H1 (cell line): ENCODE results near the gene SCD. TPM values are rescaled to one million over a fixed set of nuclear protein-coding genes. Genes with fewer than 3 reads are reported as not detected.
A peak's percentile ranks its signal among the peaks of the same experiment; 100 is the strongest.

Experiments used
- CTCF ChIA-PET: fragments of 300-600 bp; sonication (Branson Sonifier 250); formaldehyde crosslinking; loops from one replicate; lab custom pipeline; 2021; ENCODE audit not compliant: partially characterized antibody; lab: Charles Lee
- POLR2A ChIA-PET: fragments of 300-600 bp; sonication (Branson Sonifier 250); formaldehyde crosslinking; loops from one replicate; lab custom pipeline; 2021; ENCODE audit warnings: inconsistent platforms; ENCODE audit not compliant: partially characterized antibody; lab: Charles Lee
- DNase-seq, 2 experiments: peaks; one replicate each; pipeline versions ENCODE4 v3.0.0 to v3.0.0-alpha.2; 2010 to 2022; ENCODE audit warnings: low spot score in 2 of 2, low read depth in 1 of 2, mixed read lengths in 1 of 2
- FAIRE-seq: peaks from 2 replicates; lab custom pipeline; 2011; peaks lifted over from hg19 to GRCh38; lab: Jason Lieb, UNC
- H2AFZ ChIP-seq: 2 replicates; pipeline ENCODE4 v1.8.1; 2012; ENCODE audit warnings: low read length, inconsistent platforms
- H2AK5ac ChIP-seq: 2 replicates; pipeline ENCODE4 v1.6.1; 2013; ENCODE audit warnings: low read depth, low read length
- H2BK120ac ChIP-seq: replicated peaks from 2 replicates; pipeline ENCODE3; 2013; ENCODE audit warnings: low read depth, low read length, inconsistent platforms
- H2BK12ac ChIP-seq: 2 replicates; pipeline ENCODE4 v1.6.1; 2013; ENCODE audit warnings: low read depth, low read length
- H2BK15ac ChIP-seq: 2 replicates; pipeline ENCODE4 v1.6.1; 2013; ENCODE audit warnings: low read length
- H2BK20ac ChIP-seq: 2 replicates; pipeline ENCODE4 v1.6.1; 2013; ENCODE audit warnings: low read length
- H2BK5ac ChIP-seq: 2 replicates; pipeline ENCODE4 v1.6.1; 2013; ENCODE audit warnings: low read depth, low read length
- H3K14ac ChIP-seq: 2 replicates; pipeline ENCODE4 v1.6.1; 2013; ENCODE audit warnings: inconsistent platforms; ENCODE audit not compliant: insufficient read length
- H3K18ac ChIP-seq: 2 replicates; pipeline ENCODE4 v1.6.1; 2013; ENCODE audit warnings: low read length; ENCODE audit errors: extremely low read depth
- H3K23ac ChIP-seq: 2 replicates; pipeline ENCODE4 v1.6.1; 2013; ENCODE audit warnings: inconsistent platforms; ENCODE audit not compliant: insufficient read length
- H3K23me2 ChIP-seq: 2 replicates; pipeline ENCODE4 v1.6.1; 2013; ENCODE audit warnings: low read depth, low read length
- H3K27ac ChIP-seq: 2 replicates; pipeline ENCODE4 v1.6.1; 2011; ENCODE audit warnings: low read depth, low read length, inconsistent platforms
- H3K27me3 ChIP-seq, 4 experiments: replicated peaks in 1 of 4; 1 replicate in 1 of 4; 2 replicates in 3 of 4; pipeline versions ENCODE4 v1.6.1 to v1.8.1; 2011 to 2013; ENCODE audit warnings: low read length in 3 of 4, mild to moderate bottlenecking in 3 of 4, inconsistent platforms in 2 of 4, mixed read lengths in 2 of 4, moderate library complexity in 1 of 4; ENCODE audit not compliant: control insufficient read depth in 3 of 4, insufficient read depth in 3 of 4; ENCODE audit errors: extremely low read depth in 1 of 4
- H3K36me3 ChIP-seq, 4 experiments: 2 replicates each; pipeline versions ENCODE4 v1.6.1 to v1.8.1; 2011 to 2013; ENCODE audit warnings: mild to moderate bottlenecking in 4 of 4, low read length in 3 of 4, moderate library complexity in 2 of 4, control low read depth in 1 of 4, inconsistent platforms in 1 of 4; ENCODE audit not compliant: insufficient read depth in 4 of 4, control insufficient read depth in 2 of 4
- H3K4ac ChIP-seq: replicated peaks from 2 replicates; pipeline ENCODE3; 2013; ENCODE audit warnings: low read length, low read depth, mixed read lengths, inconsistent platforms; ENCODE audit not compliant: insufficient read length
- H3K4me1 ChIP-seq, 4 experiments: replicated peaks in 1 of 4; 1 replicate in 1 of 4; 2 replicates in 3 of 4; pipeline versions ENCODE4 v1.6.1 to v1.8.1; 2011 to 2013; ENCODE audit warnings: low read length in 3 of 4, inconsistent platforms in 2 of 4, mixed read lengths in 1 of 4; ENCODE audit not compliant: insufficient read depth in 4 of 4, control insufficient read depth in 3 of 4
- H3K4me2 ChIP-seq, 2 experiments: 2 replicates each; pipeline versions ENCODE4 v1.6.1 to v1.8.1; 2011 to 2013; ENCODE audit warnings: low read depth in 2 of 2, low read length in 2 of 2, control low read depth in 1 of 2, inconsistent platforms in 1 of 2, mild to moderate bottlenecking in 1 of 2; ENCODE audit not compliant: insufficient read depth in 1 of 2
- H3K4me3 ChIP-seq, 4 experiments: fragments of 200-600, 300-600 bp in 1 of 4; sonication (generic), shearing (Covaris generic), sonication (Bioruptor Twin) in 1 of 4; 2 replicates each; pipeline versions ENCODE4 v1.5.1 to v1.8.1; 2011 to 2016; ENCODE audit warnings: low read length in 4 of 4, low read depth in 3 of 4, control low read depth in 2 of 4, inconsistent platforms in 2 of 4, mild to moderate bottlenecking in 2 of 4, mixed read lengths in 1 of 4, moderate library complexity in 1 of 4; ENCODE audit not compliant: insufficient read depth in 2 of 4; ENCODE audit errors: extremely low read depth in 1 of 4
- H3K56ac ChIP-seq: replicated peaks from 2 replicates; pipeline ENCODE3; 2013; ENCODE audit warnings: low read depth, mild to moderate bottlenecking, mixed read lengths, low read length, inconsistent platforms; ENCODE audit not compliant: insufficient read length
- H3K79me1 ChIP-seq: 2 replicates; pipeline ENCODE4 v1.6.1; 2013; ENCODE audit warnings: low read depth, low read length, control low read depth
- H3K79me2 ChIP-seq, 2 experiments: 2 replicates each; pipeline versions ENCODE4 v1.6.1 to v1.8.1; 2012 to 2013; ENCODE audit warnings: low read length in 2 of 2, mild to moderate bottlenecking in 2 of 2, inconsistent platforms in 1 of 2; ENCODE audit not compliant: insufficient read depth in 2 of 2, control insufficient read depth in 1 of 2
- H3K9ac ChIP-seq, 4 experiments: replicated peaks in 1 of 4; 1 replicate in 1 of 4; 2 replicates in 3 of 4; pipeline versions ENCODE4 v1.6.1 to v1.8.1; 2011 to 2013; ENCODE audit warnings: low read depth in 3 of 4, low read length in 3 of 4, control low read depth in 2 of 4, mild to moderate bottlenecking in 2 of 4, moderate library complexity in 2 of 4, inconsistent platforms in 1 of 4; ENCODE audit errors: extremely low read depth in 1 of 4
- H3K9me3 ChIP-seq, 2 experiments: 2 replicates each; pipeline versions ENCODE4 v1.6.1 to v1.8.1; 2012 to 2013; ENCODE audit warnings: mild to moderate bottlenecking in 2 of 2, moderate library complexity in 2 of 2, control low read depth in 1 of 2, inconsistent platforms in 1 of 2, low read depth in 1 of 2, low read length in 1 of 2, mixed read lengths in 1 of 2; ENCODE audit not compliant: insufficient read depth in 2 of 2
- H4K20me1 ChIP-seq, 2 experiments: replicated peaks in 1 of 2; 2 replicates each; pipeline versions ENCODE3 to v1.8.1; 2011 to 2013; ENCODE audit warnings: inconsistent platforms in 2 of 2, low read length in 2 of 2, mild to moderate bottlenecking in 1 of 2; ENCODE audit not compliant: insufficient read depth in 2 of 2, control insufficient read depth in 1 of 2
- H4K5ac ChIP-seq: 2 replicates; pipeline ENCODE4 v1.6.1; 2013; ENCODE audit warnings: low read length, low read depth, mixed read lengths, inconsistent platforms; ENCODE audit not compliant: insufficient read length
- H4K8ac ChIP-seq: 2 replicates; pipeline ENCODE4 v1.8.0; 2013; ENCODE audit warnings: mild to moderate bottlenecking, moderate library complexity, low read length, inconsistent platforms; ENCODE audit not compliant: insufficient read depth; ENCODE audit errors: extremely low read depth
- H4K91ac ChIP-seq: replicated peaks from 2 replicates; pipeline ENCODE3; 2013; ENCODE audit warnings: low read length, mixed read lengths, inconsistent platforms; ENCODE audit not compliant: insufficient read length
- KDM4A ChIP-seq: IDR thresholded peaks from one replicate; pipeline ENCODE4 v1.7.1; 2012; ENCODE audit warnings: low read depth, mild to moderate bottlenecking, moderate library complexity, low read length, inconsistent platforms; ENCODE audit not compliant: severe bottlenecking
- POU5F1 ChIP-seq: IDR thresholded peaks from 2 replicates; pipeline ENCODE4 v1.6.1; 2011; ENCODE audit warnings: low read depth, mild to moderate bottlenecking, low read length, moderate library complexity
- TAF7 ChIP-seq: optimal IDR thresholded peaks from 2 replicates; pipeline ENCODE3; 2011; ENCODE audit warnings: low read depth, mild to moderate bottlenecking, inconsistent platforms, low read length, moderate library complexity, borderline replicate concordance
- TEAD4 ChIP-seq: IDR thresholded peaks from 2 replicates; pipeline ENCODE4 v1.6.1; 2012; ENCODE audit warnings: low read depth, low read length, inconsistent platforms, mixed read lengths
- WGBS, 2 experiments: shearing (Covaris generic) in 1 of 2; methylation state at CpG; one replicate each; pipeline versions ENCODE4 v1.1.6 to v1.1.7; 2013 to 2015; ENCODE audit warnings: low lambda C conversion rate in 2 of 2, mixed read lengths in 2 of 2, inconsistent platforms in 1 of 2, low coverage in 1 of 2, missing lambda C conversion rate in 1 of 2; ENCODE audit not compliant: insufficient replicate concordance in 2 of 2, insufficient coverage in 1 of 2, insufficient read length in 1 of 2; ENCODE audit errors: extremely low coverage in 1 of 2, missing lambda C conversion rate in 1 of 2; 5-methylcytosine and 5-hydroxymethylcytosine counted together
- polyA plus RNA-seq, 7 experiments: library from polyadenylated mRNA; depleted of rRNA in 3 of 7; stranded (reverse) in 5 of 7; unstranded in 2 of 7; fragments of >200 nt in 5 of 7; fragments of 200-250 nt in 2 of 7; gene quantifications; 1 replicate in 5 of 7; 2 replicates in 1 of 7; 4 replicates in 1 of 7; pipeline versions ENCODE4 v1.2.1 to v1.2.3, GENCODE V29; 2011 to 2013; ENCODE audit warnings: missing spikeins in 2 of 7, mixed read lengths in 2 of 7
- total RNA-seq: library from RNA; stranded (reverse); fragmentation: NEBNext Ultra II Directional; extraction: Animal tissue kit (Norgen Biotek cat#: 25700); gene quantifications from 2 replicates; pipeline ENCODE4 v1.2.1, GENCODE V29; 2021

The SCD gene
- total and polyA plus RNA-seq, 2 of the 8 experiments (the other 6 are each of a cell fraction or from before 2014, with no cell fraction given): 397 to 621 TPM

GRCh38 chr10:100345570-100346330, 1.3 kb upstream of the SCD start:
- FAIRE-seq: no peak

More at GRCh38 chr10:100345570-100346330, 1.3 kb upstream of the SCD start:
- H3K23ac ChIP-seq: no peak overlapping the region
- POLR2A ChIA-PET: interaction anchor here (0.6 to 9.6 kb wide), 14 partner anchors 10 to 140 kb away, joined by 3 to 103 read pairs (median 4); no protein-coding TSS in a partner anchor
- H2BK12ac ChIP-seq: peak overlapping the region; percentile 53
- H3K79me2 ChIP-seq: peaks cover 32 to 44% of the 10 kb centered on the region in 2 experiments
- H3K27ac ChIP-seq: no peak overlapping the region
- CTCF ChIA-PET: interaction anchor here (0.7 to 21.7 kb wide), 13 partner anchors 8 to 190 kb away, joined by 3 to 226 read pairs (median 5); partner anchors contain the start of genes HIF1AN and SEC31B
- TF ChIP-seq POU5F1: no peak
- 0 out of 2 replicates have a peak, but pooled peaks have one; percentile 5 for TF ChIP-seq TEAD4
- no peak for TF ChIP-seq TAF7
- peak; percentile 4 for TF ChIP-seq KDM4A
- peak overlapping the region; percentile 0 for H3K4ac ChIP-seq
- no peaks in the 10 kb centered on the region for H3K9me3 ChIP-seq
- WGBS, 2 experiments: 49% methylated on average over 9 of the region's 9 CpGs; no CpG with 5 or more reads in 1 of the 2 experiments
- H4K91ac ChIP-seq: peak overlapping the region; percentile 17
- no peak overlapping the region for H3K14ac ChIP-seq
- peak overlapping the region; percentile 11; the same call in 1 of the 2 replicates for H2BK20ac ChIP-seq
- peak overlapping the region; percentile 3 for H4K5ac ChIP-seq
- H3K79me1 ChIP-seq: peaks cover 10% of the 10 kb centered on the region; the same call in 1 of the 2 replicates
- H3K9ac ChIP-seq: peak overlapping the region in 3 of 4 experiments; percentile 15 to 85 (median 82); a peak in 6 of 7 replicates
- no peaks in the 10 kb centered on the region for H3K27me3 ChIP-seq
- peak overlapping the region; percentile 85 to 95 (median 90) for H3K4me3 ChIP-seq
- DNase-seq: no peak
- peaks cover 11 to 32% (median 23%) of the 10 kb centered on the region in 4 experiments for H3K4me1 ChIP-seq
- H3K4me2 ChIP-seq: peak overlapping the region; percentile 85 to 97
- H2BK15ac ChIP-seq: peak overlapping the region; percentile 48; the same call in 1 of the 2 replicates
- H3K23me2 ChIP-seq: peaks cover 19% of the 10 kb centered on the region
- H3K18ac ChIP-seq: peak overlapping the region; percentile 80
- peak overlapping the region; percentile 87; the same call in 1 of the 2 replicates for H2AK5ac ChIP-seq
- peak overlapping the region; percentile 1 for H2BK120ac ChIP-seq
- H3K36me3 ChIP-seq: peaks cover 19 to 29% (median 25%) of the 10 kb centered on the region in 4 experiments
- H2AFZ ChIP-seq: no peak overlapping the region
- no peak overlapping the region; the same call in 1 of the 2 replicates for H4K8ac ChIP-seq
- H3K56ac ChIP-seq: peak overlapping the region; percentile 89
- H4K20me1 ChIP-seq: peaks cover 21 to 29% of the 10 kb centered on the region in 2 experiments
- peak overlapping the region; percentile 94; the same call in 1 of the 2 replicates for H2BK5ac ChIP-seq
